ACC112 (cell line): Measurements from ENCODE around the gene GPR171.

ENCODE experiments used
- H2AFZ ChIP-seq: fragments of 200-600 bp; sonication (generic); one replicate; pipeline ENCODE4 v1.6.0; 2017; ENCODE audit warnings: antibody characterized with exemption, low read length; ENCODE audit not compliant: unreplicated experiment
- H3K27ac ChIP-seq: fragments of 200-600 bp; sonication (generic); 2 replicates; pipeline ENCODE4 v1.5.1; 2014; ENCODE audit warnings: low read depth, mild to moderate bottlenecking, antibody characterized with exemption, low read length, moderate library complexity
- H3K27me3 ChIP-seq: fragments of 200-600 bp; sonication (generic); 2 replicates; pipeline ENCODE4 v1.6.1; 2014; ENCODE audit warnings: mild to moderate bottlenecking, antibody characterized with exemption, low read length, moderate library complexity, mixed read lengths; ENCODE audit not compliant: insufficient read depth
- H3K36me3 ChIP-seq: fragments of 200-600 bp; sonication (generic); 2 replicates; pipeline ENCODE4 v1.6.1; 2016; ENCODE audit warnings: mild to moderate bottlenecking, antibody characterized with exemption, low read length, moderate library complexity, mixed read lengths; ENCODE audit not compliant: insufficient read depth
- H3K4me1 ChIP-seq: fragments of 200-600 bp; sonication (generic); one replicate; pipeline ENCODE4 v1.6.1; 2016; ENCODE audit warnings: low read length, mixed read lengths; ENCODE audit not compliant: insufficient read depth, unreplicated experiment, control insufficient read depth
- H3K4me3 ChIP-seq: fragments of 200-600 bp; sonication (generic); 2 replicates; pipeline ENCODE4 v1.5.1; 2014; ENCODE audit warnings: mild to moderate bottlenecking, low read depth, low read length
- H3K79me2 ChIP-seq: fragments of 200-600 bp; sonication (generic); one replicate; pipeline ENCODE4 v1.6.0; 2016; ENCODE audit warnings: low read length; ENCODE audit not compliant: control insufficient read depth, unreplicated experiment, insufficient read depth

The GPR171 gene

DNA sequence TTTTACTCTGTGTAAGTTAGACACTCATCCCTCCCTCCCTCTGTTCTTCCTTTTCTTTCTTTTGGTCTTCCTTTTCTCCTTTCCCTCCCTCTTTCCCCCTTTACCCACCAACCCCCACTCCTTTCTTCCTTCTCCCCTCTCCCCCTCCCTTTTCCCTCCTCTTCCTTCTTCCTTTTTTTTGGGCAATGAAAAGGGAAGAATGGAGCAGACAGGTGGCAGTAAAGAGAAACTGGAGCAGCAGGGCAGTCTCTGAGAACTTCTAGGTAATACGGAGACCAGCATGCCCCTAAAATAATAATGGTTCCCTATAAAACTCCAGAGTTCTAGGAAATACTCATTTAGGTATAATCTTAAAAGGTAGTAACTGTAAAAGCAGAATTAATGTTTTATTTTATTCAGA is 11.4 kb upstream of the GPR171 start:
- Histone ChIP-seq H2AFZ (no peak overlapping the region), H3K36me3 (no peaks in the 10 kb centered on the region), H3K4me1 (peaks cover 18% of the 10 kb centered on the region)

DNA sequence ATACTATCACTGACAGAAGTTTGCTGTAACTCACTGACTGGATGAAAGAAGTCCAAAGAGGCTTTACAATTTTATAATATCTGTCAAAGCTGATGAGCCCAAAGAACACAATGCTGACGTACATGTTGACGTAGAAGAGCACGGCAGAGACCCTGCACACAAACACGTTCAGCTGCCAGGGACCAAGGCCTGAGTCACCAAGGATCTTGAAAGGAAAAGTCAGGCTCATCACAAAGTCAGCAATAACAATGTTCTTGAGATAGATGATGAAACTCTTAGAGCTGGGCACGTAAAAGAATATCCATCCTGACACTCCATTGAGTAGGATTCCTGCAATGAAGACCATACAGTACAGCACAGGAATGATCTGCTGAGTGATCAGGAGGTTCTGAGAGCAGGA is 10.9 kb upstream of the GPR171 start:
- no peaks in the 10 kb centered on the region for H3K36me3 ChIP-seq
- H3K27ac ChIP-seq, result no peak overlapping the region
- peaks cover 12% of the 10 kb centered on the region for H3K4me1 ChIP-seq
- H3K4me3 ChIP-seq, result no peak overlapping the region
- no peaks in the 10 kb centered on the region for H3K27me3 ChIP-seq
- H2AFZ ChIP-seq, result no peak overlapping the region
- H3K79me2 ChIP-seq, result no peaks in the 10 kb centered on the region

More for the DNA sequence above, 11.4 kb upstream of the GPR171 start:
- no peak overlapping the region for H3K4me3 ChIP-seq
- no peak overlapping the region for H3K27ac ChIP-seq
- H3K27me3 ChIP-seq, result no peaks in the 10 kb centered on the region
- H3K79me2 ChIP-seq, result no peaks in the 10 kb centered on the region

DNA sequence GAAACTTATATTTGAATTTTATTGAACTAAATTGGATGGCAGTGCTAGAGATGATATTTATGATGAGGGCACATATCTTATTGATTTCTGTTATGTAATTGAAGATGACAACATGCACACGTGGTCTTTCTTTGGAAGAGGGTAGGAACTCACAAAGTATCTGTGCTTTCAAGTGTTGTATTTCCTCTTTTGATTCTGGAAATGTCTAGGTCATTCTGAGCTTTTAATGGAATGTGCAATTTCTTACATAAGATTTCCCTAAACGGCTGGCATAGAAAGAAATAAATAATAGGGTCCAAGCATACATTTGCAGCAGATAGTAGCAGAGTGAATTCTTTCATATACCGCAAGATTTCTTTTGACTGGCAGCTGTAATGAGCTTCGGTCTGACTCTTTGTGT is 10.1 kb upstream of the GPR171 start:
- H3K36me3 ChIP-seq, result no peaks in the 10 kb centered on the region
- no peak overlapping the region for H2AFZ ChIP-seq
- no peak overlapping the region for H3K27ac ChIP-seq
- H3K4me3 ChIP-seq, result no peak overlapping the region
- H3K79me2 ChIP-seq, result no peaks in the 10 kb centered on the region
- peaks cover 9% of the 10 kb centered on the region for H3K4me1 ChIP-seq
- no peaks in the 10 kb centered on the region for H3K27me3 ChIP-seq

DNA sequence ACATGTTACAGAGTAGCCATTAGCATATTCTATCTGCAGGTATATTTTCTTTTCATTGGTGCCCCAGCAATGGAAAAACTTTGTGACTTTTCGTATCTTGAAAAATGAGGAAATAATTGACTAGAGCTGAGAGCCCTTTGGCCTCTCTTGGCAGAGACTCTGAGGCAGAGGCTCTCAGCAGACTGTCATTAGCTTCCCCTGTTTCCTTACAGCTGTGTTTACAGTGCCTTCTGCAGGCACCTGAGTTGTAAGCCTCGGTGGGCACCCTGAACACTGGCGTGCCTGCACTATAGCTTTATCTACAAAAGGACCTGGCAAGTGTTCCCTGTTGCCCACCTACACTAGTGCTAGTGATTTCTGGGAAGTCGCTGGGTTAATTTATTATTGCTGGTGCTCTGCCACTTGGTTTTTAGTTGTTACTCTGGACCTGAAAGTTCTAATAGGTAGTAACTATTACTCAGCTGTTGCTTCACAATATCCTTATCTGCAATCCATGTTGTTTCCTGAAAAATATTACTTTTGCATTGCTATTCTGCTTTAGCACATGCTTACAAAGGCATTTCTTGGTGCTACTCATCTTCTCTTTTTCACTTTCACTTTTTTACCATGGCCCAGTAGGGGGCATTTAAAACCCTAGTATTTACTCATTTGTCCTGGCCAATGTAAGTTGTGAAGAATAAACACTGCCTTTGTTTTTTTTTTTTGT is 7.8 kb upstream of the GPR171 start:
- Histone ChIP-seq H3K4me1 (peaks cover 8% of the 10 kb centered on the region), H3K4me3 (0 out of 2 replicates have a peak overlapping the region, but pooled peaks have one; percentile 7), H3K36me3 (no peaks in the 10 kb centered on the region), H3K27ac (no peak overlapping the region), H2AFZ (no peak overlapping the region), H3K27me3 (no peaks in the 10 kb centered on the region), H3K79me2 (no peaks in the 10 kb centered on the region)

DNA sequence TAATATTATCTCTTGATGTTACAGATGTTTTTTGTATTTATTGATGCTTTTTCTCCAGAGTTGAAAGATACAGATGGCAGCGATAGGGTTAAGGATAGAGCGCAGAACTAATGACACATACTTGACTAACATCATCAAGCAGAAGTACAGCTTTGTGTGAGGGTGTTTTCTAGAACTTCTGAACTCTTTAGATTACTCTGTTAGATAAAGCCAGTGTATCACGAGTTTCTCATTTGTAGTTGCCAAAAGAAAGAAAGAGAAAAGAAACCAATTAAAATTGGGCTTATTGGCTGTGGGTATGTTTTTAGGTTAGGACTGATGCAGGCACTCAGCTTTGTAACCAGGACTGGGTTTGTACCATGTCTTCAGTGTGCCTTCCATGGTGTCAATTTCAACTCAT is 6.6 kb upstream of the GPR171 start:
- Histone ChIP-seq H3K79me2 (no peaks in the 10 kb centered on the region), H3K4me1 (peaks cover 8% of the 10 kb centered on the region), H3K4me3 (no peak overlapping the region), H3K27ac (no peak overlapping the region), H3K36me3 (no peaks in the 10 kb centered on the region), H2AFZ (no peak overlapping the region), H3K27me3 (no peaks in the 10 kb centered on the region)

DNA sequence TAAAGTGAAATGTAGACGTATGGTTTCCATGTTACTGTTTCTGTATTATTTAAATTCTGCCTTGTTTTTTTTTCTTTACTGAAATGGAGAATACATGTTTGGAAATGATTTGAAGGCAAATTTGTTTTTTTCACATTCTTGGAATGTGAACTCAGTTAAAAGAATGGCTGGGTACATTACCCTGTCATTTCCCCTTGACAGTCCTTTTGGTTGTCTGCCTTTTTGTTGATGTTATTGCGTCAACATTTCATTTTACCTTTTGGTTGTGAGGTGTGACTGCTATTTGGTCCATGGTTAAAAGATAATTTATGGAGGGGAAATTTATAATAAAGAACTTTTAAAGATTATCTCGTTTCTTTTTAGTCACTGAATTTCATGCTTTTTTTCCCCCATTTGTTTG is 3.2 kb upstream of the GPR171 start:
- H3K36me3 ChIP-seq, result no peaks in the 10 kb centered on the region
- H3K79me2 ChIP-seq, result no peaks in the 10 kb centered on the region
- H3K4me3 ChIP-seq, result no peak overlapping the region
- H3K27ac ChIP-seq, result no peak overlapping the region
- no peaks in the 10 kb centered on the region for H3K27me3 ChIP-seq
- H2AFZ ChIP-seq, result no peak overlapping the region
- peaks cover 6% of the 10 kb centered on the region for H3K4me1 ChIP-seq

DNA sequence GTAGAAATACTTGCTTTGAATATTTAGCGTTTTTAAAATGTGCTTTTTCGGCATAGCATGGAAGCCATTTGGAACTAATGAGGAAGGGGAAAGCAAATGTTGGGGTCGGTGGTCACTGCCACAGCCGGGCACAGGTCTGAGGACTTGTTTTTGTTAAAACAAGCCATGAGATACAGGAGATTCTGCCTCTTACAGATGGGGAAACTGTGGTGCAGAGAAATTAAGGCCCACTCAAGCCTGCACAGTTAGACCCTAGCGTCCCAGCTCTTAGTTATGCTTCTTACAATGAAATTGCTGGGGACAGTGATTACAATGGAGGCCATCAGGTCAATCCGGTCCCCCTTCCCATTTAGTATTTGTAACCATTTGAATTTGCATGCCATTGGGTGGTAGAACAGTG is 2.5 kb upstream of the GPR171 start:
- Histone ChIP-seq H3K79me2 (no peaks in the 10 kb centered on the region), H2AFZ (no peak overlapping the region), H3K27me3 (no peaks in the 10 kb centered on the region), H3K36me3 (no peaks in the 10 kb centered on the region), H3K4me1 (no peaks in the 10 kb centered on the region), H3K27ac (no peak overlapping the region), H3K4me3 (no peak overlapping the region)

DNA sequence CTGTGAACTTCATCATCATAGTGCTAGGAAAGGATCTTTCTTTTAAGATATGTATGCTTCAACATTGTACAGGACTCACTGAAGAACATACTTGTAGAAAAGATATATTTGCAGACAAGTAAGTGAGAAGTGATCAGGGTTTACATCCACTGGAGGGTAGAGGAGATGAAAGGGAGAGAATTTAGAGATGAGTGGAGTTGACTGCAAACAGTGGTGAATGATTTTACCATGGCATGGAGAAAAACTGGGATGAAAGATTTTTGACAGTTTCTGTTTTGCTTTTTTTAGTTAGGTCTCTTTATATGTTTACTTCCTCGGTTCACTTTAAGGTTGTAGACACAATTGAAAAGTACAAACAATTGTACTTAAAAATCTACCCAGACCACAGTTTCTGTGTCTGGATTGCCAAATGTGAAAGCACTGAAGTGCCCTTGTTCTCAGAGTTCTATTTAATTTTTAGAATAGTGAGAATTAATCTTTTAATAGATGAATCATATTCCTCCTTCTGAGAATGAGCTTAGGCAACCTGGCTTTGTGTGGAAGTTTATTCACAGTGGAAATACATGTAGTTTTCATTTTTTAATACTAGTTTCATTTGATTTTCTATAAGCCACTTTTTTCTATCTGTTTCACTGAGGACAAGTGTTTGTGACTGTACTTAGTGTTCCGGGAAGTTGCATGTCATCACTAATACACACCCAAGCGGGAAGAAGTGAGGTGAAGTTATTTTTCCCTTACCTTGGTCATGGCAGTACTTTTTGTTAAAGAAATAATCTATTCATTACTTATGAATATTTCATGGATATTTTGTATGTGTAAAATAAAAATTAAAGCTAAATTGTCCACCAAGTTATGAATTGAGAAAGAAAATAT is 1.8 kb upstream of the GPR171 start:
- Histone ChIP-seq H3K27me3 (no peaks in the 10 kb centered on the region), H3K4me1 (no peaks in the 10 kb centered on the region), H3K27ac (no peak overlapping the region), H3K79me2 (no peaks in the 10 kb centered on the region), H3K36me3 (no peaks in the 10 kb centered on the region), H3K4me3 (no peak overlapping the region), H2AFZ (no peak overlapping the region)

DNA sequence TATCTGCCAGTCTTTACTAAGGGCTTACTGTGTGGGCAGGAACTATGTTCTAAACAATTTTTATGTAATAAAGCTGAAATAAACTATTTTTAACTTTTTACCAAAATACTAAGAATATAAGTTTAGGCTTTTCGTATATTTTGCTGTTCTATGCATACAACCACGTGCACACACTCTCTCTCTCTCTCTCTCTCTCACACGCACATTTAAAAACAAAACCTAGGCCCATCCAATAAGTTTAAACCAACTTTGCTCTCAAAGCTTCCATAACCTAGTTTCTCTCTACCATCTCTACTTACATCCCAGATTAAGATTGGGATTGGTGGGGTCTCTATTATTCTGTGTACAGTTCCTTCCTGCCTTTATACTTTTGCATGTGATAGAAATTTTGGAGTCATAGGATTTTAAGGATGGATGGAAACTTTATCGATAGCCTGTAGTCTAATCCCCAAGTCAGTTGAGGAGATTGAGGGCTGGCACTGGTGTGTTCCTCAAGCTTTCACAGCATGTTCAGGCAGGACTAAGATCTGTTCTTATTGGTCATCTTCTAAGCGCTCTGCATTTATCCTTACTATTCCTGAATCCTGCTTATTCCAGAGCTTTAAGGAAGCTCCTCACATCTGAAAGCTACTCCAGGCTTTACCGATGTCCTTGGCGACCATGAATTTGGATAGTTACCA is 1.8 kb downstream of the GPR171 start:
- Histone ChIP-seq H2AFZ (no peak overlapping the region), H3K27ac (no peak overlapping the region), H3K79me2 (no peaks in the 10 kb centered on the region), H3K36me3 (no peaks in the 10 kb centered on the region), H3K4me1 (no peaks in the 10 kb centered on the region), H3K4me3 (no peak overlapping the region), H3K27me3 (no peaks in the 10 kb centered on the region)

DNA sequence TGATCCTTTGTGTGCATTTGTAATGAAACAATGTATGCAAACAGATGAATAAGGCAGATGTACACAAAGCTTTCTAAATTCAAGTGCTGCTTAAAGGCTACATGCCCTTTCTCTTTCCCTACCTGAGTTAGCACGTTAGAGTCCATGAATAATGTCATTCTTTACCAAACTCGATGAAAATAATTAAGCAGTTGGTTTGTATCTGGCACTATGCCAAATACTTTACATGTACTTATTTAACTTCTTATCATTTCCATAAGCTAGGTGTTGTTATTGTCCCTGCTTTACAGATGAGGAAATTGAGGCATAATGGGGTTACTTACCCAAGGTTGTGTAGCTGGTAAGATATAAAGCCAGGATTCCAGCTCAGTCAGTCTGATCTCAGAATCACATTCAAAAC is 2.4 kb downstream of the GPR171 start:
- Histone ChIP-seq H3K36me3 (no peaks in the 10 kb centered on the region), H2AFZ (no peak overlapping the region), H3K27me3 (no peaks in the 10 kb centered on the region), H3K4me1 (no peaks in the 10 kb centered on the region), H3K4me3 (no peak overlapping the region), H3K79me2 (no peaks in the 10 kb centered on the region), H3K27ac (no peak overlapping the region)
